ENCODE data around the gene MARVELD2.
"Not testable (repeated sequence)": the region's sequence is repeated elsewhere in the genome, so short reads cannot be mapped to it uniquely, and the experiment has no call there.

The MARVELD2 gene

GRCh38 chr5:69414885-69415583 lies at the start of gene MARVELD2:
MARVELD2 (plus strand) TSS chr5:69415116; CDS start chr5:69419386, 4,270 bp downstream.
- POLR2A ChIA-PET = no interaction called here
- peak within 1 kb of the TSS; percentile 18 for H3K4me3 ChIP-seq (ENCODE audit: low read depth, low read length)
- CTCF ChIA-PET = no interaction called here
- TF ChIP-seq CTCF (IDR thresholded peaks at IDR 0.05; ENCODE audit: insufficient read depth, low read length, missing control alignments) = no peak
- DNase-seq (ENCODE audit: low read depth, low spot score) = no peak

GRCh38 chr5:69367697-69368279 lies 47.1 kb upstream of the MARVELD2 start:
- peak overlapping the region; percentile 90 for H3K4me3 ChIP-seq (ENCODE audit: low read depth, low read length)
- no peak for DNase-seq (ENCODE audit: low read depth, low spot score)
- no peak for TF ChIP-seq CTCF (IDR thresholded peaks at IDR 0.05; ENCODE audit: insufficient read depth, low read length, missing control alignments)
- ChIA-PET CTCF (interaction anchor here (0.8 to 1.3 kb wide), 3 partner anchors 8 to 274 kb away, joined by 3 to 7 read pairs (median 3); partner anchors contain the start of gene SLC30A5), POLR2A (no interaction called here)

- H3K4me3 ChIP-seq (ENCODE audit: low read depth, low read length) = peak overlapping the region; percentile 90
- ChIA-PET POLR2A (no interaction called here), CTCF (interaction anchor here (1.3 to 1.5 kb wide), 2 partner anchors 9 to 236 kb away, joined by 3 read pairs; no protein-coding TSS in a partner anchor)
- TF ChIP-seq CTCF (IDR thresholded peaks at IDR 0.05; ENCODE audit: insufficient read depth, low read length, missing control alignments) = no peak
- DNase-seq (ENCODE audit: low read depth, low spot score) = no peak
Measured at GRCh38 chr5:69368458-69369339, 46.2 kb upstream of the MARVELD2 start.

- DNase-seq (ENCODE audit: low read depth, low spot score) = peak; percentile 23
- ChIA-PET POLR2A (interaction anchor here (0.6 to 1.0 kb wide), 3 partner anchors 10 to 135 kb away, joined by 3 read pairs; partner anchors contain the start of gene CDK7), CTCF (interaction anchor here (1.1 to 1.5 kb wide), 2 partner anchors 237 to 276 kb away, joined by 3 to 9 read pairs; partner anchors contain the start of gene SLC30A5)
- peak within 1 kb of the TSS; percentile 90 for H3K4me3 ChIP-seq (ENCODE audit: low read depth, low read length)
- no peak for TF ChIP-seq CTCF (IDR thresholded peaks at IDR 0.05; ENCODE audit: insufficient read depth, low read length, missing control alignments)
Measured at GRCh38 chr5:69369340-69370121, 45.4 kb upstream of the MARVELD2 start, which contains the start of the genes AK6, RAD17 and TAF9. AK6 (minus strand) TSS chr5:69369520; CDS start chr5:69369490, 30 bp downstream. RAD17 (plus strand) TSS chr5:69369818; CDS start chr5:69372209, 2,391 bp downstream. TAF9 (minus strand) TSS chr5:69369520; CDS start chr5:69365737, 3,783 bp downstream.

GRCh38 chr5:69370335-69370734 lies 44.6 kb upstream of the MARVELD2 start:
- ChIA-PET POLR2A (interaction anchor here (0.6 to 1.0 kb wide), 2 partner anchors 55 to 136 kb away, joined by 3 read pairs; partner anchors contain the start of gene CDK7), CTCF (interaction anchor here (1.1 to 1.5 kb wide), 2 partner anchors 238 to 277 kb away, joined by 3 to 9 read pairs; partner anchors contain the start of gene SLC30A5)
- peak overlapping the region; percentile 90 for H3K4me3 ChIP-seq (ENCODE audit: low read depth, low read length)
- DNase-seq (ENCODE audit: low read depth, low spot score) = not testable (repeated sequence)
